HCT116 (cell line): ENCODE results near the gene TMEM247. TPM values are rescaled to one million over a fixed set of nuclear protein-coding genes. Genes with fewer than 3 reads are reported as not detected.

Experiments used
- ATAC-seq: fragments of 200-7000 bp; cut with Tn5 transposase; 2 replicates; pipeline ENCODE4 v1.9.1; 2020; ENCODE audit warnings: mild to moderate bottlenecking, moderate library complexity
- BruUV-seq: library from RNA; stranded (reverse); fragments of 400-500 nt; replicated peaks from 2 replicates; lab custom pipeline; 2021; lab: Mats Ljungman, UMichigan
- CTCF ChIA-PET: fragments of 300-600 bp; sonication (Branson Sonifier 250); formaldehyde crosslinking; loops from one replicate; lab custom pipeline; 2021; ENCODE audit warnings: antibody characterized with exemption; lab: Charles Lee
- POLR2A ChIA-PET: fragments of 300-600, 350-600 bp; sonication (Branson Sonifier 250); formaldehyde crosslinking; loops from one replicate; lab custom pipeline; 2021; ENCODE audit warnings: antibody characterized with exemption; lab: Charles Lee
- RAD21 ChIA-PET, 2 experiments: fragments of 300-600 bp; sonication (Branson Sonifier 250); formaldehyde crosslinking; loops; one replicate each; lab custom pipeline; 2023; ENCODE audit warnings: low total read pairs in 2 of 2; ENCODE audit not compliant: uncharacterized antibody in 2 of 2, unreplicated experiment in 2 of 2, low non-redundant PET in 1 of 2; lab: Charles Lee
- DNase-seq: peaks from one replicate; pipeline ENCODE4 v3.0.0-alpha.2; 2010; ENCODE audit warnings: low read depth, low spot score
- H2AFZ ChIP-seq: fragments of 200-600 bp; shearing (Covaris generic), sonication (generic); 2 replicates; pipeline ENCODE4 v1.6.1; 2017; ENCODE audit warnings: low read depth, mixed run types, mixed read lengths, antibody characterized with exemption, low read length; ENCODE audit not compliant: poor library complexity, severe bottlenecking
- H3K27ac ChIP-seq: 2 replicates; pipeline ENCODE4 v1.5.1; 2012; ENCODE audit warnings: low read depth, low read length
- H3K27me3 ChIP-seq: fragments of 200-600 bp; sonication (generic); 2 replicates; pipeline ENCODE4 v1.6.1; 2016; ENCODE audit warnings: mixed run types, low read length, mixed read lengths; ENCODE audit not compliant: insufficient read depth
- H3K36me3 ChIP-seq, 2 experiments: fragments of 200-500 bp in 1 of 2; fragments of 200-600 bp in 1 of 2; sonication (Bioruptor generic) in 1 of 2; sonication (generic) in 1 of 2; 2 replicates each; pipeline versions ENCODE4 v1.5.1 to v1.6.1; 2014 to 2016; ENCODE audit warnings: low read length in 2 of 2, inconsistent platforms in 1 of 2, mixed read lengths in 1 of 2, mixed run types in 1 of 2; ENCODE audit not compliant: insufficient read depth in 2 of 2, control insufficient read depth in 1 of 2
- H3K4me1 ChIP-seq, 2 experiments: fragments of 200-600 bp in 1 of 2; sonication (generic) in 1 of 2; 2 replicates each; pipeline versions ENCODE4 v1.5.1 to v1.6.1; 2012 to 2017; ENCODE audit warnings: low read length in 2 of 2, inconsistent platforms in 1 of 2, mild to moderate bottlenecking in 1 of 2, mixed read lengths in 1 of 2, mixed run types in 1 of 2, moderate library complexity in 1 of 2; ENCODE audit not compliant: insufficient read depth in 2 of 2, control insufficient read depth in 1 of 2
- H3K4me2 ChIP-seq: fragments of 200-600 bp; sonication (generic); 2 replicates; pipeline ENCODE4 v1.6.1; 2017; ENCODE audit warnings: mixed run types, low read length, mixed read lengths
- H3K4me3 ChIP-seq, 2 experiments: fragments of 200-600 bp in 1 of 2; sonication (generic) in 1 of 2; replicated peaks in 1 of 2; 2 replicates each; pipeline ENCODE4 v1.5.1; 2011 to 2016; ENCODE audit warnings: low read length in 2 of 2, control low read depth in 1 of 2, low read depth in 1 of 2, mild to moderate bottlenecking in 1 of 2, mixed read lengths in 1 of 2, mixed run types in 1 of 2
- H3K79me2 ChIP-seq: fragments of 200-600 bp; sonication (generic); 2 replicates; pipeline ENCODE4 v1.6.1; 2017; ENCODE audit warnings: mild to moderate bottlenecking, mixed run types, low read length, moderate library complexity, mixed read lengths; ENCODE audit not compliant: insufficient read depth
- H3K9ac ChIP-seq: fragments of 200-600 bp; sonication (generic); 2 replicates; pipeline ENCODE4 v1.6.1; 2016; ENCODE audit warnings: low read length, mixed read lengths
- H3K9me2 ChIP-seq: fragments of 200-600 bp; sonication (generic), shearing (Covaris generic); 2 replicates; pipeline ENCODE4 v1.6.1; 2017; ENCODE audit warnings: mixed run types, mild to moderate bottlenecking, moderate library complexity; ENCODE audit not compliant: insufficient read depth
- H3K9me3 ChIP-seq, 2 experiments: fragments of 200-500 bp in 1 of 2; fragments of 200-600 bp in 1 of 2; sonication (Bioruptor generic) in 1 of 2; sonication (generic) in 1 of 2; 2 replicates each; pipeline ENCODE4 v1.6.1; 2014 to 2017; ENCODE audit warnings: low read length in 2 of 2, mixed read lengths in 2 of 2, inconsistent platforms in 1 of 2, low read depth in 1 of 2, mild to moderate bottlenecking in 1 of 2, mixed run types in 1 of 2, moderate library complexity in 1 of 2; ENCODE audit not compliant: control insufficient read depth in 1 of 2, insufficient read depth in 1 of 2
- H4K20me1 ChIP-seq: fragments of 200-600 bp; sonication (generic), shearing (Covaris generic); 2 replicates; pipeline ENCODE4 v1.6.1; 2017; ENCODE audit warnings: mixed run types, mild to moderate bottlenecking, moderate library complexity; ENCODE audit not compliant: insufficient read depth
- ATF3 ChIP-seq: IDR thresholded peaks from 2 replicates; pipeline ENCODE4 v1.6.1; 2012
- CBX3 ChIP-seq: IDR thresholded peaks from 2 replicates; pipeline ENCODE4 v1.6.1; 2012; ENCODE audit warnings: low read depth
- CEBPB ChIP-seq: IDR thresholded peaks from 2 replicates; pipeline ENCODE4 v1.6.1; 2012; ENCODE audit warnings: low read depth
- ELF1 ChIP-seq: IDR thresholded peaks from 2 replicates; pipeline ENCODE4 v1.6.1; 2012; ENCODE audit warnings: low read depth, borderline replicate concordance
- EZH2 ChIP-seq: fragments of 200-600 bp; sonication (generic); IDR thresholded peaks from 2 replicates; pipeline ENCODE4 v1.6.1; 2017; ENCODE audit warnings: antibody characterized with exemption, mixed run types
- EZH2phosphoT487 ChIP-seq: fragments of 200-600 bp; IDR thresholded peaks from 2 replicates; pipeline ENCODE4 v1.6.1; 2018; ENCODE audit warnings: antibody characterized with exemption, borderline replicate concordance
- FOSL1 ChIP-seq: IDR thresholded peaks from 2 replicates; pipeline ENCODE4 v1.6.1; 2012; ENCODE audit warnings: low read depth
- JUND ChIP-seq: IDR thresholded peaks from 2 replicates; pipeline ENCODE4 v1.6.1; 2012
- MAX ChIP-seq: IDR thresholded peaks from 2 replicates; pipeline ENCODE4 v1.6.1; 2012
- POLR2A ChIP-seq: IDR thresholded peaks from 2 replicates; pipeline ENCODE4 v1.7.0; 2011; ENCODE audit warnings: borderline replicate concordance; ENCODE audit not compliant: insufficient read depth, insufficient read length; ENCODE audit errors: extremely low read depth
- POLR2AphosphoS5 ChIP-seq: IDR thresholded peaks from 2 replicates; pipeline ENCODE4 v1.6.1; 2011; ENCODE audit warnings: mild to moderate bottlenecking, low read depth, low read length, moderate library complexity
- RAD21 ChIP-seq: IDR thresholded peaks from 2 replicates; pipeline ENCODE4 v1.6.1; 2012; ENCODE audit warnings: low read depth, mild to moderate bottlenecking
- REST ChIP-seq: IDR thresholded peaks from 2 replicates; pipeline ENCODE4 v1.6.1; 2012; ENCODE audit warnings: low read depth
- SP1 ChIP-seq: IDR thresholded peaks from 2 replicates; pipeline ENCODE4 v1.6.1; 2012; ENCODE audit warnings: low read depth
- SRF ChIP-seq: IDR thresholded peaks from 2 replicates; pipeline ENCODE4 v1.6.1; 2012; ENCODE audit warnings: low read depth
- TCF7L2 ChIP-seq: IDR thresholded peaks from 2 replicates; pipeline ENCODE4 v1.7.0; 2011; ENCODE audit warnings: borderline replicate concordance, inconsistent platforms; ENCODE audit not compliant: insufficient read depth, insufficient read length; ENCODE audit errors: extremely low read depth
- ZBTB33 ChIP-seq: IDR thresholded peaks from 2 replicates; pipeline ENCODE4 v1.6.1; 2011; ENCODE audit warnings: mild to moderate bottlenecking, low read length, moderate library complexity; ENCODE audit not compliant: insufficient replicate concordance; ENCODE audit errors: extremely low read depth
- ZFX ChIP-seq: fragments of 450-650 bp; IDR thresholded peaks from 2 replicates; pipeline ENCODE4 v1.6.1; 2017
- ZNF274 ChIP-seq: fragments of 200-500 bp; sonication (Bioruptor generic); IDR thresholded peaks from 2 replicates; pipeline ENCODE4 v1.6.1; 2014; ENCODE audit warnings: mild to moderate bottlenecking, low read depth, low read length, inconsistent platforms
- intact Hi-C: fragments of 100-400 bp; cut with micrococcal nuclease; formaldehyde crosslinking; loops from 2 replicates; pipeline ENCODE4 v1.10.0; 2022
- total RNA-seq: library from RNA; stranded (reverse); gene quantifications from one replicate; pipeline ENCODE4 v1.2.1, GENCODE V29; 2021; ENCODE audit not compliant: unreplicated experiment

The TMEM247 gene
- total RNA-seq, 1 experiment from 2014 or later: not detected

GRCh38 chr2:46485002-46485401 lies 5.6 kb downstream of the TMEM247 start:
- no peaks in the 10 kb centered on the region for H3K36me3 ChIP-seq
- H3K9ac ChIP-seq: no peak overlapping the region
- H3K27ac ChIP-seq: no peak overlapping the region
- TF ChIP-seq MAX: no peak
- TF ChIP-seq RAD21: no peak
- TF ChIP-seq FOSL1: no peak
- TF ChIP-seq CEBPB: no peak
- TF ChIP-seq JUND: no peak
- no peak for TF ChIP-seq ATF3
- TF ChIP-seq ZBTB33: no peak
- no peak for TF ChIP-seq ZFX
- TF ChIP-seq POLR2AphosphoS5: no peak
- TF ChIP-seq EZH2: no peak
- TF ChIP-seq TCF7L2: no peak
- TF ChIP-seq POLR2A: no peak
- TF ChIP-seq ZNF274: no peak
- no peak for TF ChIP-seq SP1
- TF ChIP-seq EZH2phosphoT487: no peak
- TF ChIP-seq ELF1: no peak
- no peak for TF ChIP-seq CBX3
- TF ChIP-seq SRF: no peak
- TF ChIP-seq REST: no peak
- TF ChIP-seq, all 23 proteins: peak for 0
- ChIA-PET POLR2A (no interaction called here), RAD21 (no interaction called here), CTCF (no interaction called here)
- Histone ChIP-seq H3K4me3 (no peak overlapping the region), H3K9me2 (no peaks in the 10 kb centered on the region), H3K27me3 (0 out of 2 replicates have a peak, but pooled peaks cover 3% of the 10 kb centered on the region), H3K4me1 (peaks cover 5 to 14% of the 10 kb centered on the region in 2 experiments; a peak in 3 of 4 replicates), H4K20me1 (no peaks in the 10 kb centered on the region), H2AFZ (no peak overlapping the region), H3K4me2 (no peak overlapping the region), H3K79me2 (no peaks in the 10 kb centered on the region), H3K9me3 (no peaks in the 10 kb centered on the region)
- intact Hi-C loops: no loop called here
- DNase-seq (no peak), ATAC-seq (no peak)
- BruUV-seq: no TSS peak
